ENCODE measurements around the gene ZBTB40. TPM values are rescaled to one million over a fixed set of nuclear protein-coding genes. Genes with fewer than 3 reads are reported as not detected.

The ZBTB40 gene
- total and polyA plus RNA-seq, 10 of the 15 experiments (the other 5 are each of a cell fraction or from before 2014, with no cell fraction given) = 1.9 to 14.4 (median 9.0) TPM

- no peak for TF ChIP-seq RBBP5 (conservative IDR thresholded peaks at IDR 0.05)
- TF ChIP-seq YY1 (IDR thresholded peaks at IDR 0.05; ENCODE audit: low read depth, low read length) = no peak
- no peak for TF ChIP-seq ZBTB4 (CRISPR knock-in tag; IDR thresholded peaks at IDR 0.05)
These were observed 6.8 kb upstream of the ZBTB40 start (continued) for GRCh38 chr1:22444856-22445255.

GRCh38 chr1:22447621-22448111 lies 4.0 kb upstream of the ZBTB40 start:
- H3K9ac ChIP-seq (ENCODE audit: control insufficient read depth, insufficient read depth, low read length) = no peak overlapping the region
- H3K4me1 ChIP-seq (ENCODE audit: control insufficient read depth, insufficient read depth, low read length) = no peaks in the 10 kb centered on the region
- intact Hi-C loops (cut with micrococcal nuclease; ENCODE audit: unreplicated experiment) (no loop called here), in situ Hi-C loops (cut with MboI) (no loop called here)
- H3K36me3 ChIP-seq (ENCODE audit: control insufficient read depth in 2 of 2, insufficient read depth in 2 of 2, low read length in 1 of 2) = no peaks in the 10 kb centered on the region
- TF ChIP-seq MLLT1 (IDR thresholded peaks at IDR 0.05) = no peak
- no peak for TF ChIP-seq RAD51 (IDR thresholded peaks at IDR 0.05)
- no peak for TF ChIP-seq JUND (IDR thresholded peaks at IDR 0.05; ENCODE audit: low read depth, low read length)
- TF ChIP-seq SREBF2 (IDR thresholded peaks at IDR 0.05; ENCODE audit: low read length) = no peak
- no peak for TF ChIP-seq SUZ12 (IDR thresholded peaks at IDR 0.05; ENCODE audit: unreplicated experiment)
- no peak for TF ChIP-seq IRF5 (IDR thresholded peaks at IDR 0.05; ENCODE audit: borderline replicate concordance)
- no peak for TF ChIP-seq NKRF (conservative IDR thresholded peaks at IDR 0.05)
- TF ChIP-seq POLR2A (IDR thresholded peaks at IDR 0.05; ENCODE audit: low read depth, low read length) = no peak
- TF ChIP-seq IRF3 (IDR thresholded peaks at IDR 0.05) = no peak
- TF ChIP-seq KDM1A (IDR thresholded peaks at IDR 0.05; ENCODE audit: borderline replicate concordance) = no peak
- ATAC-seq = no peak
- CTCF ChIA-PET = no interaction called here
- DNase-seq (ENCODE audit: low read depth, low spot score) = no peak
- no peaks in the 10 kb centered on the region for H3K9me3 ChIP-seq (replicated peaks; ENCODE audit: control insufficient read depth, insufficient read depth, low read length)
- BruUV-seq (replicated peaks) = no TSS peak
- no peaks in the 10 kb centered on the region for H3K27me3 ChIP-seq (replicated peaks in 1 of 2; ENCODE audit: control insufficient read depth in 2 of 2, insufficient read depth in 2 of 2, low read length in 1 of 2)
- H4K20me1 ChIP-seq (ENCODE audit: control insufficient read depth, insufficient read depth) = no peaks in the 10 kb centered on the region
- H3K79me2 ChIP-seq (ENCODE audit: control insufficient read depth, insufficient read depth, low read length) = peaks cover 7% of the 10 kb centered on the region
- SMC1A ChIA-PET (ENCODE audit: uncharacterized antibody, unreplicated experiment) = no interaction called here
- FAIRE-seq = no peak
- H3K4me3 ChIP-seq = no peak overlapping the region
- POLR2A ChIA-PET = no interaction called here
- H3K4me2 ChIP-seq (ENCODE audit: control insufficient read depth, insufficient read depth) = no peak overlapping the region
- RAD21 ChIA-PET (ENCODE audit: unreplicated experiment) = no interaction called here
- no peak overlapping the region for H2AFZ ChIP-seq (ENCODE audit: control insufficient read depth, low read depth, low read length)
- WGBS (ENCODE audit: insufficient coverage, insufficient replicate concordance, low lambda C conversion rate, missing lambda C conversion rate) = 29% methylated on average over 6 of the region's 6 CpGs
- H3K27ac ChIP-seq (ENCODE audit: control insufficient read depth, insufficient read depth) = no peak overlapping the region

All from GM12878 (cell line).